COLO829 (cell line): ENCODE data around the gene LRRIQ4.

Source experiments
- DNase-seq: peaks from one replicate; pipeline ENCODE4 v3.0.0; 2012; ENCODE audit warnings: low spot score

The LRRIQ4 gene

GRCh38 chr3:169855514-169855913 is 42.8 kb downstream of the LRRIQ4 start:
- DNase-seq = no peak

GRCh38 chr3:169857811-169858210 is 45.1 kb downstream of the LRRIQ4 start:
- DNase-seq = no peak

GRCh38 chr3:169861871-169862270 is 49.2 kb downstream of the LRRIQ4 start:
- DNase-seq = no peak

- DNase-seq = peak; percentile 71
These were observed 50.8 kb downstream of the LRRIQ4 start for GRCh38 chr3:169863458-169863899.

GRCh38 chr3:169864270-169864669 is 51.6 kb downstream of the LRRIQ4 start:
- no peak for DNase-seq

GRCh38 chr3:169865176-169865767 is 52.6 kb downstream of the LRRIQ4 start:
- no peak for DNase-seq

GRCh38 chr3:169867584-169868210 is 55.0 kb downstream of the LRRIQ4 start:
- DNase-seq = no peak

- DNase-seq = no peak
These were observed 55.7 kb downstream of the LRRIQ4 start for GRCh38 chr3:169868369-169868768.

GRCh38 chr3:169869484-169870220 is 57.0 kb downstream of the LRRIQ4 start, which contains the start of gene LRRC31:
Gene LRRC31, minus strand, starts transcription at chr3:169869935. Its CDS starts 128 bp downstream, at chr3:169869807.
- no peak for DNase-seq

- no peak for DNase-seq
These were observed 58.6 kb downstream of the LRRIQ4 start for GRCh38 chr3:169871129-169871886.

- DNase-seq = no peak
These were observed 66.4 kb downstream of the LRRIQ4 start for GRCh38 chr3:169879013-169879557.

GRCh38 chr3:169879845-169880575 is 67.3 kb downstream of the LRRIQ4 start:
- no peak for DNase-seq

- no peak for DNase-seq
These were observed 68.0 kb downstream of the LRRIQ4 start for GRCh38 chr3:169880576-169881250.

GRCh38 chr3:169886671-169887070 is 74.0 kb downstream of the LRRIQ4 start:
- DNase-seq = no peak
